ENCODE results near the gene TUBGCP5.

Gene TUBGCP5

DNA sequence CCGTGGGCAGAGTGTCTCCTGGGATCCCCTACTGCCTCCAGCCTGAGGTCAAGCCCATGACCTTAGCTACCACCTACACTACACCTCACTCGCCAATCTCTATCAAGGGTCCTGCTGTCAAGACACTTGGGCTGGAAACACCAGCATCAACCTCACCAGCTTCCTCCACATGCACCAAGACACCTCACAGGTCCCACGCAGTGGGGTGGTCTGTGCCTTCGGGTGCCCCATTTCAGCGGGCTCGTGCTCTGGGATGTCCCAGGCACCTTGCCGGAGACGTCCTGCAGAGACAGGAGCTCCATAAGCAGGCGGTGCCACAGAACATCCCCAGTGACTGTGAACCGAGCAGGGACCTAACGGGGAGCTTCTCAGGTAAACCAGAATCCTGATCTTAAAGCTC, 79.2 kb downstream of the TUBGCP5 start:
- intact Hi-C loops (cut with micrococcal nuclease), result no loop called here
- H3K4me3 Mint-ChIP-seq, result no peak overlapping the region

DNA sequence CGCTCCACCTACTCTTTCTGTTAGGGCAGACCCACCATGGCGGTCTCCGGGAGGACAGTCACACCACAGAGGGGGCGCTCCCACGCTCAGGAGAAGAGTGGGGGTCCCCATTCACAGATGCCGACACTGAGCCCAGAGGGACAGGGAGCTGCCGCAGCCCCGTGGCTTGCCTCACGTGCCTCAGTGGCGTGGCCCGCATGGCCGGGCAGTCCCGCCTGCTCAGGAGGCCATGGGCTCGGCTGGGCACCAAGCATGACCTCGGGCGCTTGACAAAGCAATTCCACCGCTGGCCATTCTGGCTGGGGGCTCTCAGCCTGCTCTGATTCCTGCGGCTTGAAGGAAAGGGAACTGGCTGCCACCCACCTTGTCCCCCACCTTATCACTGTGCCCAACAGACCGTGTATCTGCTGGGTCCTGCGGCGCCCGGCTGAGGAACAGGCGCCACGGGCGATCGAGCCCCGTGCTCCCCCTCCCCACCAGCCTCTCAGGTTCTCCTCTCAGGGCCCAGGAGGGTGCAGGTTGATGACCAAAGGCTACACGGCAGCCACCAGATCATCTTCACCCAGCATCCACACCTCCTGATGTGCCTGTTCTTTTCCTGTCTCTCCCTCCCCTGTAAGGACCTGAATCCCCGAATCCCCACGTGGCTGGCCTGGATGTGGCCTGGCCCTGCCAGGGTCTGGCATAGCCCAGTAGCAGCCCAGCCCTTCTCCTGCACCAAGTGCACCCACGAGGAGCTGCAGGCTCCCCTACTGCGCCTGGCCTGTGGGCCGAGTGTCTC, 79.9 kb downstream of the TUBGCP5 start:
- no peaks in the 10 kb centered on the region for H3K9me3 Mint-ChIP-seq
- H3K4me1 Mint-ChIP-seq (ENCODE audit: low read depth), result peaks cover 97% of the 10 kb centered on the region
- H3K36me3 Mint-ChIP-seq (ENCODE audit: low read depth), result peaks cover 28% of the 10 kb centered on the region
- H3K27ac Mint-ChIP-seq, result peak overlapping the region; percentile 42
- no peak overlapping the region for H3K4me3 Mint-ChIP-seq
- intact Hi-C loops (cut with micrococcal nuclease), result no loop called here
- H3K27me3 Mint-ChIP-seq, result no peaks in the 10 kb centered on the region

More for the DNA sequence above, 79.2 kb downstream of the TUBGCP5 start:
- Mint-ChIP-seq H3K27ac (peak overlapping the region; percentile 24), H3K27me3 (no peaks in the 10 kb centered on the region), H3K36me3 (ENCODE audit: low read depth) (peaks cover 21% of the 10 kb centered on the region), H3K4me1 (ENCODE audit: low read depth) (peaks cover 94% of the 10 kb centered on the region), H3K9me3 (no peaks in the 10 kb centered on the region)

DNA sequence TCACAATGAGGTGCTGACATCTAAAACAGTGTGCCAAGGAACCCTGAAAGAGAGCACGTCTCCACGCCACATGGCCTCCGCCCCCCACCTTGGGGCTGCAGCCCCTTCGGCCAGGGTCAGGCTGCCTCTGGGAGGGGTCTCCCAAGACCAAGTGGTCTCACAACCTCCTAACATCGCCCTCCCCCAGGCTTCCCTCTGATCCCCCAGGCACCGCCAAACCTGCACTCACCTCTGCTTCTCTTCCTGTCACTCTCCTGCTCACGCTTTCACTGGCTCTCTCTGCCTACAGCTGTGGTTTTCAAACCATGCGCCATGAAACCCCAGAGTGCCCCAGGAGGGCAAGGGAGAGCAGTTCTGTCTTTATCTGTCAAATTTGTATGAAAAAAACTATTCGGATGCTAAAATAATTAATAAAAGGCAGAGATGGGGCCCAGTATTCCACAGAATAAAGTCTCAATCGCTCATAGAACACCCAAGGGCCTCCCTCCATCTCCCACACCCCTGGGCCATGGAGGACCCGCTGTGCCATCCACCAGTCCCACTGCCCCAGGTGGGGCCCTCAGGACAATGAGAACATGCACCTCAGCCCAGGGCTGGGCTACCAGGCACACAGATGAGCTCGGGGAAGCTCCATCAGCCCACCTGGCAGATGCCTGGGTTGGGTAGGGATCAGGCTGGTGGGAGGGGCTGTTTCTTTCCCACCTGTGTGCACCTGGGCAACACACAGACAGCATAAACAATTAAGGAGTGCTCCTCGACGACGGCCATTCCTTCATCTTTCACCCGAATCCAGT, 80.7 kb downstream of the TUBGCP5 start:
- no peaks in the 10 kb centered on the region for H3K27me3 Mint-ChIP-seq
- peak overlapping the region; percentile 42 for H3K27ac Mint-ChIP-seq
- intact Hi-C loops (cut with micrococcal nuclease), result no loop called here
- H3K36me3 Mint-ChIP-seq (ENCODE audit: low read depth), result peaks cover 28% of the 10 kb centered on the region
- H3K4me3 Mint-ChIP-seq, result no peak overlapping the region
- H3K4me1 Mint-ChIP-seq (ENCODE audit: low read depth), result peaks cover 95% of the 10 kb centered on the region
- no peaks in the 10 kb centered on the region for H3K9me3 Mint-ChIP-seq

DNA sequence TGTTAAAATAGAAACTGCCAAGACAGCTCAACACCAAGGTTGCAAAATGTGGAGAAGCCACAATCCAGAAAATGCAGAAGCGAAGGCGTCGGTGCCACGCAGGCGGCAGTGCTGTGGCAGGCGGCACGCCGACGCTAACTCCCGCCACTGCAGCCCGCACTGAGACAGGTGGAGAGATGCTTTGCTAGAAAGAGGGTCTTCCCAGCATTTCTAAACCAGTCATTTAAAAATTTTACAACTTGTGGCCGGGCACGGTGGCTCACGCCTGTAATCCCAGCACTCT, 82.5 kb downstream of the TUBGCP5 start:
- intact Hi-C loops (cut with micrococcal nuclease), result no loop called here

DNA sequence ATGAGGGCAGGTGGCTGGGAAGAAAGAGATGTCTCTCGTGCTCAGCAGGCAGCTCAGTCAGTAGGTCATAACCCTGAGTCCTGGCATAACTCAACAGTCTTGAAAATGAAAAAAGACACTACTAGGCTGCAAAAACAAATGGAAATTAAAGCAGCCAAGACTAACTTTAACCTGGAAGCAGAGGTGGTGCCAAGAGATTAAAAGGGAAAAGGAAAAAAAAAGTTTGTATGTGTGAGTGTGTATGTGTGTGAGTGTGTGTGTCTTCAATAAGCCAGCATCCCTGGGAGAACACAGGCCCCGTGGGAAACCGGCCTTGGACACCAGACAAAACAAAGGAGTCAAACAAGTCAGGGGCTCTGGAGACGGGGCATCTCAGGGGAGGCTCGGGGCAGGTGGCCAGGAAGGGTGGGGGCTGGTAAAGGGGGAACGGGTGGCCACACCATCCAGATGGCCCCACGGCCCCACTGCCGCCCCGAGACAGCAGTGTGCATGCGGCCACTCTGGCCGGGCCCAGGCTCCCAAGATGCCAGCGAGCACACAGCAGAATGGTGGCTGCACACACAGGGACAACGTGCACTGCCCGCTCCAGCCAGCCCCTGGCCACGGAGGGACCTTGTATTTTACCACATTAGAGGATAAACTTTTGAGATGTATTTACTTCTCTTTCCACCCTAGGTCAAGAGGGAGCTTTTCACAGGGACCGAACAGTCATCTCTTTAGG, 83.0 kb downstream of the TUBGCP5 start:
- H3K4me3 Mint-ChIP-seq, result peak overlapping the region; percentile 48
- no peaks in the 10 kb centered on the region for H3K9me3 Mint-ChIP-seq
- H3K27me3 Mint-ChIP-seq, result no peaks in the 10 kb centered on the region
- H3K4me1 Mint-ChIP-seq (ENCODE audit: low read depth), result peaks cover 90% of the 10 kb centered on the region
- H3K27ac Mint-ChIP-seq, result peak overlapping the region; percentile 78
- H3K36me3 Mint-ChIP-seq (ENCODE audit: low read depth), result peaks cover 38% of the 10 kb centered on the region
- intact Hi-C loops (cut with micrococcal nuclease), result no loop called here

More for the DNA sequence above, 82.5 kb downstream of the TUBGCP5 start:
- H3K4me3 Mint-ChIP-seq, result peak overlapping the region; percentile 21
- no peaks in the 10 kb centered on the region for H3K27me3 Mint-ChIP-seq
- H3K4me1 Mint-ChIP-seq (ENCODE audit: low read depth), result peaks cover 93% of the 10 kb centered on the region
- H3K27ac Mint-ChIP-seq, result peak overlapping the region; percentile 78
- peaks cover 33% of the 10 kb centered on the region for H3K36me3 Mint-ChIP-seq (ENCODE audit: low read depth)
- H3K9me3 Mint-ChIP-seq, result no peaks in the 10 kb centered on the region

DNA sequence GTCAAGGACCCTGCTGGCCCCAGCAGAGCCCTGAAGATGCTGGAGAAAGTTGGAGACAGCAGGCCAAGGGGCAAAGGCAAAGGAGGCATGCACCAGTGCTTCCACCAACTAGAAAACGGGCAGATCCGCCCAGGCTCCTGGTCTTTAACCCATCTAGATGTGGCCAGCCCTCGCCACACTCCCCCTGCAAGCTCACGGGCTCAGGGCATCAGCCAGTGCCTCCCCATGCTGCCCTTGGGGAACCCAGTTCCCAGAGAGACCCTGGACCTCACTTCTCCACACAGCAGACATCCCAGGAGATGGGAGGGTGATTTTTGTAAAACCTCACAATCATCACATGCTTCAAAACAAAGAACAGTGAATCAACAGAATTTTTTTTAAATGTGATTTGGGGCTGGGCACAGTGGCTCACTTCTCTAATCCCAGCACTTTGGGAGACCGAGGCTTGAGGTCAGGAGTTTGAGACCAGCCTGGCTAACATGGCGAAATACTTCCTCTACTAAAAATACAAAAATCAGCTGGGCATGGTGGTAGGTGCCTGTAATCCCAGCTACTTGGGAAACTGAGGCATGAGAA, 83.7 kb downstream of the TUBGCP5 start:
- H3K4me3 Mint-ChIP-seq, result peak overlapping the region; percentile 6
- no peaks in the 10 kb centered on the region for H3K27me3 Mint-ChIP-seq
- peaks cover 43% of the 10 kb centered on the region for H3K36me3 Mint-ChIP-seq (ENCODE audit: low read depth)
- intact Hi-C loops (cut with micrococcal nuclease), result no loop called here
- H3K9me3 Mint-ChIP-seq, result no peaks in the 10 kb centered on the region
- H3K27ac Mint-ChIP-seq, result peak overlapping the region; percentile 78
- H3K4me1 Mint-ChIP-seq (ENCODE audit: low read depth), result peaks cover 89% of the 10 kb centered on the region

DNA sequence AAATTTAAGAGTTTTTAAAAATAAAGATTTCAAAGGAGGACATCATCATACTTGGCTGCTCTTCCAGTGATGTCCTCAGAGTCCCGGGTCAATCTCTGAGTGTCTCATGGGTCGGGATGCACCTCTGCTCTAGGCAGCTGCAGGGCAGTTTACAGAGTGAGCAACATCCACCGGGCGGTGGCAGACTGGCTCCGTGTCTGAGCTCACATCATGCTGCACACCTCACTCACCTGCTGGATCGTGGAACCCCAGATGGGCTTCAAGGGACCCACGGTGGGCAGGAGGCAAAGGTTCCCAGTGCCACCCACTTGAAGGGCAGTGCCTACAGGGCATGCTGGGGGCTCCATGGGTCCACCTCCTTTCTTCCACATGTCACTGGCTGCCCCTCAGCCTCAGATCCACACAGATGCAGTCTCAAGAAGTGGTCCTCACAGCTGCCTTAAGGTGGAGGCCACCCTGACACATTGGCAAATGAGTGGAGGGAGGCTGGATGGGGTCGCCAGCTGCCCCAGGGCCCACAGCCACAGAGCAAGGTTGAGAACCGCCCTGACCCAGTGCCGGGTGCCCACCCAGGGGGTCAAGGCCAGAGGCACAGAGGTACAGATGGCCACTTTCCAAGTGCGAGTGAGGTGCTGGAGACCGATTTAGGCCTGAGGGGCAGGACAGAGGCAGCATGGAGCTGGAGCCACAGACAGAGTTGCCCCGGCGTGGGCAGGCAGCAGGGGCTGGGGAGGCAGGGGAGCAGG, 84.4 kb downstream of the TUBGCP5 start:
- Mint-ChIP-seq H3K4me3 (no peak overlapping the region), H3K36me3 (ENCODE audit: low read depth) (peaks cover 46% of the 10 kb centered on the region), H3K9me3 (no peaks in the 10 kb centered on the region), H3K27me3 (no peaks in the 10 kb centered on the region), H3K27ac (peak overlapping the region; percentile 78), H3K4me1 (ENCODE audit: low read depth) (peaks cover 89% of the 10 kb centered on the region)
- intact Hi-C loops (cut with micrococcal nuclease), result no loop called here

DNA sequence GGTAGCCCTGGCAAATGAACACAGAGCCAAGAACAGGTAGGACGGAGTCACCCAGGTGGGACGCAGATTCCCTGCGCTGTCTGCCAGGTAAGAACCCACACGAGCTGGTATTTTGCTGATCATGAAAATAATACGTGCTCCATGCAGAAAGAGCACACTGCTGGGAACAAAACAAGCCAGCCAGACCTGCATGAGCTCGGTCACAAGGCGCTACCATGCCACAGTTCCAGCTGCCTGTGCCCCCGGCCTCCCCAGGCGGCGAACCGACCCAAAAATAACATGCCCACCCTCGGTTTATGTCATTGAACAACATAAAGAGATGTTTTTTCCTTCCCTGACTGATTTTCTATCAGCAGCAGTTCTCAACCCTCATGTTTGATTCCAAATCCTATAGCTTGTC, 85.0 kb downstream of the TUBGCP5 start:
- intact Hi-C loops (cut with micrococcal nuclease), result no loop called here
- H3K36me3 Mint-ChIP-seq (ENCODE audit: low read depth), result peaks cover 45% of the 10 kb centered on the region
- peak overlapping the region; percentile 19 for H3K27ac Mint-ChIP-seq
- H3K4me3 Mint-ChIP-seq, result no peak overlapping the region
- H3K27me3 Mint-ChIP-seq, result no peaks in the 10 kb centered on the region
- H3K4me1 Mint-ChIP-seq (ENCODE audit: low read depth), result peaks cover 86% of the 10 kb centered on the region
- no peaks in the 10 kb centered on the region for H3K9me3 Mint-ChIP-seq

DNA sequence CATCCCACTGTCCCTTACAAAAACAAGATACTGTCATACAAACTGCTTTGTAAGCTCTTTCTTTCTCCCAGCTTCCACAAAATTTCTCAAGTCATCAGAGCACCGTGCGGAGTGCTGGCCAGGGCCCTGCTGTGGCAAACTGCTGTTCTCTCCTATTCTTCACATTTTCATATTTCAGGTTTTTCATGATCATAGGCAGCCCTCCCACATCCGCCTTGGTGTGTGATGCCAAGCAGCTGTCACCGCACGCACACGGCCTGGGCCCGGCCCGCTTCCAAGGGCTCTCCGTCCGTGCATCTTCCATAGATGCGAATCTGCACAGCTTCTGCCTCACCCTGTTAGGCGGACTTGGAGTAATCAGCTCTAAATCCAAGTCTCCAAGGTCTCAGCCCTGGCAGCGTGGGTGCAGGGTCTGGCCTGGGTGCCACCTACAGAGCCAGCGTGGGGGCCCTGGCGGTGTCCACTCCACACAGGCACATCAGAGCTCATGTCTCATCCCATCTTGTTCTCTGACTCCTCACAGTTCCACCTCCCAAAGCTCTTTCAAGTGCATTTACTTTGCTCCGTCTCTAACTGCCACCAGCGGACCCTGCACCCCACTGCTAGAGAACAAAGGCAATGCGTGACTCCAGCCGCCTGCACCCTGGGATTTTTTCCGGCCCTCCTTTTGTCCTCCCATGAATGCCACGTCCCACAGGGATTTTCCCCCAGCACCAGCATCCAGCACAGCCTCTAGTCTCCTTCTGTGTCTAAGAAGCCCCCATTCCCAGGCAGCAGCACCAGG, 86.4 kb downstream of the TUBGCP5 start:
- H3K4me3 Mint-ChIP-seq, result no peak overlapping the region
- peaks cover 86% of the 10 kb centered on the region for H3K4me1 Mint-ChIP-seq (ENCODE audit: low read depth)
- intact Hi-C loops (cut with micrococcal nuclease), result no loop called here
- no peaks in the 10 kb centered on the region for H3K9me3 Mint-ChIP-seq
- peaks cover 35% of the 10 kb centered on the region for H3K36me3 Mint-ChIP-seq (ENCODE audit: low read depth)
- no peaks in the 10 kb centered on the region for H3K27me3 Mint-ChIP-seq
- peak overlapping the region; percentile 19 for H3K27ac Mint-ChIP-seq

DNA sequence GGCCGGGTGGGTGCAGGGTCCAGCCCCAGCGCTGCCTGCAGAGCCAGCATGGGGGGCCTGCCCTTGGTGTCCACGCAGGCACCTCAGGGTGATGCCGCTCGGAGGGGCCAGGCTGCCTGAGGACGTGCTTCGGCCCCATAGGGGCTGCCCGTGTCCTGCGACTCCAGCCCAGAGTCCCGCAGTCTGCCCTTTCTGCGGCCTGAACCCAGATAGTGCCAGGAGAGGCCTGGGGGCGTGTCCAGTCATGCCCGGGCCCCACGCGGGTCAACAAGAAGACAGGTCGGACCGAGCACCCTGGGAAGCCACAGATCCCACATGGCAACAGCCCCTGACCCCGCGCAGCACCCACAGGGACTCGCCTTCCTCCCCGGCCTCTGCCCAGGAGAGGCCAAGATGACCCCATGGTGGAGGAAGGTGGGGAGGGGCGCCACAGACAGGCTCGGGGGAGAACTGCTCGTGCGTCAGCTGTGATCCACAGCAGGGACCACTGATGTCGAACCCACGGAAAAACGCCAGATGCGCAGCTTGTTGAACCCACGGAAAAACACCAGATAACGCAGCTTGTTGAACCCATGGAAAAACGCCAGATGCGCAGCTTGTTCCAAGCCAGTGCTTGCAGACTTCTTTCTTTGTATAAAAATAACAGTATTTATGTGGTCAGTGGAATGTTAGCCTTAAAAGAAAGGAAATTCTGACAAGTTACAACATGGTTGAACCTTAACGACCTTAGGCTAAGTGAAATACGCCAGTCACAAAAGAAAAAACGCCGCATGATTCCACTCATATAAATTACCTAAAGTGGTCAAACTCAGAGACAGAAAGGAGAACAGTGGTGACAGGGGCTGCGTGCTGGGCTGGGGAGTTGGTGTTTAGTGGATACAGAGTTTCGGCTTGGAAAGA, 87.7 kb downstream of the TUBGCP5 start:
- Mint-ChIP-seq H3K27me3 (no peaks in the 10 kb centered on the region), H3K4me1 (ENCODE audit: low read depth) (peaks cover 81% of the 10 kb centered on the region), H3K27ac (no peak overlapping the region), H3K36me3 (ENCODE audit: low read depth) (peaks cover 47% of the 10 kb centered on the region), H3K4me3 (no peak overlapping the region), H3K9me3 (no peaks in the 10 kb centered on the region)
- intact Hi-C loops (cut with micrococcal nuclease), result no loop called here

DNA sequence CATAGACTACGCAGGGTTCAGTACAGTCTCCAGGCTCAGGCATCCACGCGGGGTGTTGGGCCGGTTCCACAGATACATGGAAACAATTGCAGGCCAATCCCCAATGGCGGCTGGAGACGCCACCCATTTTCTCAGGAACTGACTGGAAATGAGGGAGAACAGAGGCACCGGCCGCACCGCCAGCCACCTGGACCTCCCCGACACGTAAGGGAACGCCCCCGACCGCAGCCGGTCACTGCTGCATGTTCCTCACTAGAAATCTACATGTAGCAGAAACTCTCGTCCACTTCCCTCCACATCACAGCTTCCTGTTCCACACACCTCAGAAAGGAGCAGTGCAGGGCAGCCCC, 88.4 kb downstream of the TUBGCP5 start:
- Mint-ChIP-seq H3K27me3 (no peaks in the 10 kb centered on the region), H3K9me3 (no peaks in the 10 kb centered on the region), H3K4me1 (ENCODE audit: low read depth) (peaks cover 77% of the 10 kb centered on the region), H3K4me3 (no peak overlapping the region), H3K36me3 (ENCODE audit: low read depth) (peaks cover 53% of the 10 kb centered on the region), H3K27ac (no peak overlapping the region)
- intact Hi-C loops (cut with micrococcal nuclease), result no loop called here

DNA sequence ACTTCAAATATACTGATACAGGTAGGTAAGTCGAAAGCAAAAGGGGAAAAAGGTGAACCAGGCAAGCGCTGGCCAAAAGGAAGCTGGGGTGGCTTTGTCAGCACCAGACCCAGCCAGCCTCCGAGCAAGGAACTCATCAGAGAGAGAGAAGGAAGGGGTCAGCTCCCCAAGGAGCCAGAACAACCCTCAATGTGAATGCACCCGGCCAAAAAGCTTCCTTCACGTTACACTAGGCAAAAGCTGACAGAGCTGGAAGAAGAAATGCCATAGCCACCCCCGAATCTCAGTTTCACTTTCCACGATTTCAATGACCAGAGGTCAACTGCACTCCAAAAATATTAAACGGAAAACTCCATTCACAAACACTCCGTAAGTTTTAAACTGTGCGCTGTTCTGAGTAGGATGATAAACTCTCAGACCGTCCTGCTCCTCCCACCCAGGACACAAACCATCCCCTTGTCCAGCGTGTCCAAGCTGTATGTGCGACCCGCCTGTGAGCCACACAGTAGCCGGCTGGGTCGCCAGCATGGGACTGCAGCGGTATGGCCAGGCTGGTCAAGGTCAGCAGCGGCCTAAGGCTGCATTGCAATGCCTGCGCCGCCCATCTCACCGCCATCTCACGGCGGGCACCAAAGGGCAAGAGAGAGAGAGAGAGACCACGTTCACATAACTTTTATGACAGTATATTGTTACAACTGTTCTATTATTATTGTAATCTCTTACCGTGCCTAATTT, 88.9 kb downstream of the TUBGCP5 start:
- Mint-ChIP-seq H3K4me3 (no peak overlapping the region), H3K27me3 (no peaks in the 10 kb centered on the region), H3K36me3 (ENCODE audit: low read depth) (peaks cover 59% of the 10 kb centered on the region), H3K4me1 (ENCODE audit: low read depth) (peaks cover 77% of the 10 kb centered on the region), H3K9me3 (no peaks in the 10 kb centered on the region), H3K27ac (no peak overlapping the region)
- intact Hi-C loops (cut with micrococcal nuclease), result no loop called here

All from dendritic cell treated with granulocyte-macrophage colony-stimulating factor and Interleukin-4, amounts not matched to agents 40 ng/mL and 50 ng/mL, for 4 days (primary cell).